HG03196 (cell line): ENCODE data around the gene PARP15.
"Not testable (repeated sequence)": the region's sequence is repeated elsewhere in the genome, so short reads cannot be mapped to it uniquely, and the experiment has no call there.

Experiments
- ATAC-seq: cut with Tn5 transposase; IDR thresholded peaks from one replicate; pipeline ENCODE4 v1.9.1; 2021; ENCODE audit not compliant: unreplicated experiment

Gene PARP15

GRCh38 chr3:122615303-122615702 is 37.9 kb downstream of the PARP15 start:
- ATAC-seq = no peak

GRCh38 chr3:122618614-122619013 is 41.2 kb downstream of the PARP15 start:
- ATAC-seq = no peak

DNA sequence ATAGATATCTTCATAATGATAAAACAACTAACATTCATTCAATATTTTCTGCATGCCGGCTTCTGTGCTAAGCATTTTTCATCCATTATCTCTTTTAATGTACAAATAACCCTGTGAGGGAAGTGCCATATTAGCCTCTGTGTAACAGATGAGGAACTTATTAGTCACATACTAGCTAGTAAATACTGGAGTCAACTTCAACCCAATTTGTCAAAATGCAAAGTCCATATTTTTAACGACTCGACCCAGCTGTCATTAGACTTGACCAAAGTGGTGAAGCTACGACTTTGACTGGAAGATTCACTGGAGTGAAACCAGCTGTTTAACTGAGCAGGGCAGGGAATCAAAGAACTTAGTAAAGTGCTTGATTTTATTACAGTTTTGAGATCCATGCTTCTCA is 41.6 kb downstream of the PARP15 start:
- ATAC-seq = no peak

DNA sequence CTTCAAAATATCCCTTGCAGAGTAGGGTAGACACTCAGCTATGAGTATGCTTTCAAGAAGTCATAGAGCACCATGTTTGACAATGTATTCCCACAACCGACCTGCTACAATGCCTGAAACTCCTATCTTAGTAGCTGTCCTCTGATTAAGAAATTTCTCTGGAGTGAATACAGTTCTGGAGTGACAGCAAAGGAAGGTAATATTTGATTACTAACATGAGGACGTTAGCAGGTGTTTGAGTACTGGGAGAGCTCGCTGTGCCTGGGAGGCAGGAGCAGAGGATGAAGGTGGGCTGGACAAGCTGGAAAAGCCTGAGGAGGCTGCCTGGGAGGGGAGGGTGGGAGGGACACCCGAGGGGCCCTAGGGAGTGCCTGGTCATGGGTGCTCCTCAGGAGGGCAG is 42.9 kb downstream of the PARP15 start:
- ATAC-seq = no peak

DNA sequence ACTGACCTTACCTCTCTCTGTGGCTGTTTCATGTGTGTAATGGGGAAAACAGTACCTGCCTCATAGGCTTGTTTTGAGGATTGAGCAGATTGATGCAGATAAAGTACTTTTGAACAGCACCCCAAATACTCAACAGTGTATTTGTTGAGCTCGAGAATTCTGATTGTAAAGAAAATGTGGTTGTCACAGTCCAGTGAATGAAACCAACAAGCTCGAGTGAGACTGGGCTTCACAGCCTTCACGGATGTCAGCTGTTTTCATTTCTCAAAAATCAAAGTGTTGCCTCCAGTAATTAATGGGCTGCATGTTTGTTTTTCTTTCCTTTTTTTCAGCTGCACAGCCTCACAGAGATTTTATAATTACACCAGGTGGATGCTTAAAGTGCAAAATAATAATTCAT is 43.7 kb downstream of the PARP15 start:
- ATAC-seq = no peak

- ATAC-seq = no peak
These were observed 45.8 kb downstream of the PARP15 start for GRCh38 chr3:122623031-122623829.

DNA sequence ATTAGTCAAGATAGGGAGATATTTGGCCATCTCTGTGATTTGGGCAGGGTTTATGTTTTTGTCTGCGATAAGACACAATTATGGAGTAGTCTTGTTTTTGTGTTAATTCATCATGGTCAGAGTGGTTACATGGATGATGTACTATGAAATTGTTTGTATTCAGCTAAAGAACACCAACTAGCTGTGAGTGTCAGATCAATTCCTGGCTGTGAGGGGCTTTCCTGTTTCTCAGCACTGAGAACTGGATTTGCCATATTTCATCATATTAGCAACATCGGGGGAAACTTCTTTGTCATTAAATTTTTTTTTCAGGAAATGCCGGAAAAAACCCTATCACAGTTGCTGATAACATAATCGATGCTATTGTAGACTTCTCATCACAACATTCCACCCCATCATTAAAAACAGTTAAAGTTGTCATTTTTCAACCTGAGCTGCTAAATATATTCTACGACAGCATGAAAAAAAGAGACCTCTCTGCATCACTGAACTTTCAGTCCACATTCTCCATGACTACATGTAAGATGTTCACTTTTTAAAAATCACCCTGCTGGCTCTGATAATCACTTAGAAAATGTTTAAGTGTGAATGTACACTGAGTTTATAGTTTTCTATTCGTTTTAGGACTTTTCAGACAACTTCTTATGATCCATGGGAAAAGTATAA is 49.2 kb downstream of the PARP15 start:
- ATAC-seq = no peak

GRCh38 chr3:122627301-122627700 is 49.9 kb downstream of the PARP15 start:
- ATAC-seq = no peak

GRCh38 chr3:122628567-122628966 is 51.1 kb downstream of the PARP15 start:
- ATAC-seq = no peak

DNA sequence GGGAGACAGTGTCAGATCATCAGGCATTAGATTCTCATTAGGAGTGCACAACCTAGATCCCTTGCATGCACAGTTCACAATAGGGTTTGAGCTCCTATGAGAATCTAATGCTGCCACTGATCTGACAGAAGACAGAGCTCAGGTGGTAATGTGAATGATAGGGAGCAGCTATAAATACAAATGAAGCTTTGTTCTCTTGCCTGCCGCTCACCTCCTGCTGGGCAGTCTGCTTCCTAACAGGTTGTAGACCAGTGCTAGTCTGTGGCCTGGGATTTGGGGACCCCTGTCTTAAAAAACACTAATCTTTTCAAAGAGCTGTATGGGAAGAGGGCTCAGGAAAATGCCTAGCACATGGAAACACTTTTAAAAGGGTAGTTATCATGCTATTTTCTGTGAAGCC is 52.3 kb downstream of the PARP15 start:
- ATAC-seq = no peak

GRCh38 chr3:122635789-122636188 is 58.3 kb downstream of the PARP15 start:
- no peak for ATAC-seq

DNA sequence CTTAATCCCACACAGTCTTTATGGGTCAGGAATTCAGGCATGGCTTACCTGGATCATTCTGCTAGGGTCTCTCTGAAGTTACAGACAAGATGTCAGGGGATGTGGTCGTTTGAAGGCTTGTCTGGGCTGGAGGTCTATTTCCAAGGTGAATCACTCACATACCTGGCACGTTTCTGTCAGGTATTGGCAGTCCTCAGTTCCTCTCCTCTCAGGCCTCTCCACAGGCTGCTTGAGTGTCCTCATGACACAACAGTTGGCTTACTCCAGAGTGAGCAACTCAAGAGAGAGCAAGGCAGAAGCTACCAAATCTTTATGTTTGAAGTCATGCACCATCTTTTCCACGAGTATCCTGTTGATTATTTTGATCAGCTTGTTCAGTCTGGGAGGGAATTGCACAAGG is 59.2 kb downstream of the PARP15 start:
- no peak for ATAC-seq

- no peak for ATAC-seq
These were observed 63.1 kb downstream of the PARP15 start for GRCh38 chr3:122640437-122640999.

- ATAC-seq = peak; percentile 61
These were observed 65.5 kb downstream of the PARP15 start for GRCh38 chr3:122642935-122643334.

DNA sequence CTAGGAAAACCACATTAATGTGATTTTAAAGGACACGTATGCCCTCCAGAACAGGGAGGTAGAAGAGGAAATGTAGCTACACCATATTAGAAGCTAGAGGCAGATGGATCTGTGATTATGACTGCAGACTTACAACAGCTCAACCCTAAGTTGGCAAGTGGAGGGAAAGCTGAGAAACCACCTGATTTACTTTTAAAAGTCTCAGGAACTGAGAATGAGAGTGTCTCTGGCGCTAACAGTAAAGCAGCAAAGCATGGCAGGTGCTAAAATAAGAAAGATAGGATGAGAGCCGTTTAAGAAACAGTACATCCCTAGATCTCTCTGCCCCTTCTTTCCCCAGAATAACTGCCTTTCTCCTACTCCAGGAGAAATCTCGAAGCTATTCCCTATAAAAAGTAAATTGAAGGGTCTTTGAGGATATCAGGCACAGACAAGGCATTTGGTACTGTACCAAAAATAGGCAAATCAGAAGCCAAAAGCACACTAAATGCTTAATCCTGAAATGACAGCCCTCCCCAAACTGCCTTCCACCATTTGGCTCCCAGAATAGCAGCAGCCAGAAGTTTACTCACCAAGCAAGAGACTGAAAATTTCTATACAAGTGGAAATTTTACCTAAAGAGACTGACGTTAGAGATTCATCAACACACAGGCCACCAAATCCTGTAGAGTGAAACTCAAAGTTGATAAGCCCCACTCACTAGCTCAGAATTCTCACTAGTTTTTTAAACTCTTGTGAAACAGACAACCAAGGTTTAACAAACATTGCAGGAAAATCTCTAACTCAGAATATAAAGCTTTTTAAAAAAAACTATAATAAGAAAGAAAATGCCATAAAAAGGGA is 68.9 kb downstream of the PARP15 start:
- ATAC-seq = no peak

GRCh38 chr3:122651233-122651907 is 73.9 kb downstream of the PARP15 start:
- ATAC-seq = not testable (repeated sequence)

GRCh38 chr3:122651962-122652361 is 74.5 kb downstream of the PARP15 start:
- ATAC-seq = not testable (repeated sequence)

- ATAC-seq = not testable (repeated sequence)
These were observed 80.9 kb downstream of the PARP15 start for GRCh38 chr3:122658336-122658735.

- no peak for ATAC-seq
These were observed 83.0 kb downstream of the PARP15 start for GRCh38 chr3:122660297-122660974.

DNA sequence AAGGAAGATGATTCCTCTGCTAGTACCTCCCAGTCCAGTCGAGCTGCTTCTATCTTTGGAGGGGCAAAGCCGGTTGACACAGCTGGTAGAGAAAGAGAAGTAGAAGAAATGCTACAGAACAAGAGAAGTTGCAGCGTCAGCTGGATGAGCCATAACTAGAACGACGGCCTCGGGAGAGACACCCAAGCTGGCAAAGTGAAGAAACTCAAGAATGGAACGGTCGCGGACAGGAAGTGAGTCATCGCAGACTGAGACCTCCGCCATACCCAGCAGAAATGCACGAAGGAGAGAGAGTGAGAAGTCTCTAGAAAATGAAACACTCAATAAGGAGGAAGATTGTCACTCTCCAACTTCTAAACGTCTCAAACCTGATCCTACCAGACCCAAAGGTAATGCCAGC is 84.2 kb downstream of the PARP15 start:
- ATAC-seq = no peak
